ENCODE measurements around the gene PPP1R12B.

- TF ChIP-seq REST (IDR thresholded peaks at IDR 0.05; ENCODE audit: unreplicated experiment): no peak
- TF ChIP-seq CTCF (conservative IDR thresholded peaks at IDR 0.05; ENCODE audit: low read depth in 2 of 2): no peak
- no peak for TF ChIP-seq EZH2 (IDR thresholded peaks at IDR 0.05; ENCODE audit: low read depth, unreplicated experiment)
- TF ChIP-seq CREB1 (CRISPR knock-in tag; IDR thresholded peaks at IDR 0.05; ENCODE audit: low read depth): no peak
These were observed 182.9 kb downstream of the PPP1R12B start for GRCh38 chr1:202531472-202531811.
